ENCODE results near the gene SPATA9.
"Not testable (repeated sequence)": the region's sequence is repeated elsewhere in the genome, so short reads cannot be mapped to it uniquely, and the experiment has no call there.

Gene SPATA9

DNA sequence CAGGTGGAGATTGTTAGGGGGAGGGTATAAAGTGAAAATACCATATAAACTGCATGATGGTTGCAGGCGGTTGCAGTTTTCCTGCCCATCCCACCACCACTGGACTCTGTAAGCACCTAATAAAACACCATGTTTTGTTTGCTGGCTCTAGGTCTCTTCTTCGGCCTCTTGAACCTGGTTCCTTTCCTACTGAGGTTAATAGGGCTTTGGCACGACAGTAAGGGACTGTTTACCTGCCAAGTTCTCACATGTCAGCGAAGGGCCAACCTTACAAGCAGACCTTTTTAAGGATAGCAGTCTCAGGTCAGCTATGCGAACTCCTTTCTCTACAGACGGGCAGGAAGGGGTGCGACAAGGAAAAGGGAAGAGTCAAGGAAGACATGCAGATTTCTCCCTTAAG lies 39.6 kb downstream of the SPATA9 start:
- no peak for DNase-seq

DNA sequence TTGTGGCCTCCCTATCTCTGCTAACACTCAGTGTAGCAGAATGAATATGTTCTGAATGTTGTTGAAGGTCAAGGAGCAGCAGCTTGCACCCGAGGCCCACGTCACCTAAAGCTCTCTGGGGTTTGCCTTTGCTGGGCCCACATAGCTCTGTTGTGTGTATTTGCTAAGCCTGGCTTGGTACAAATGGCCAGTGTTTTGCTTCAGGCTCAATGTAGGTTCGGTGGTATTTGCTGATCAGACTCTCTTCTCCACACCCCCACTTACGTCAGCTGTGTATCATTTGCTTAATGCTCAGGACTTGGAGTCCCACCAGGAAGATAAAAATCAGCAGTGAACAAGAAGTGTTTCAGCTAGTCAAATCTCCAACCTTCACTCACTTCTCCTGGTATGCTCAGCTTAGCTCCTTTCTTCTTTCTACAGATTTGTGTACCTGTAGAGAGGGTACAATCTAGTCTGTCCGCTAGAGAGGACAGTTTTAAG lies 41.0 kb downstream of the SPATA9 start:
- DNase-seq, result no peak

DNA sequence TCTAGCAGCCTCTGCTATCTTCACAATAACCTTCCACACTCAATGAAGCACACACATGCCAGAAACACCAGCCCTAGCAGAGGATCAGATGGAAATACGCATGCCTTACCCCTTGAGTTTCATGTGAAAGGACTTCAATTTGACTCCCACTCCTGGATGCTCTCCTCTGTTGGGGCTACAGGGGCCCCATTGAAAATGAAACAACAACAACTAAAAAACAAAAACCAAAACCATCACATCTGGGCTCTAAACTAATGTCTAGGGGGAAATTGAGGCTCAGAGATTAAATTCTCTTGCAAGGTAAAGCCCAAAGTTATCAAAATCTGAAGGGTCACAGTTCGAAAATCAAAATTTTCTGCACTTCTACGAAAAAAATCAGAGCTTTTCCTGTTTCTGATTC lies 44.2 kb downstream of the SPATA9 start:
- DNase-seq, result no peak

DNA sequence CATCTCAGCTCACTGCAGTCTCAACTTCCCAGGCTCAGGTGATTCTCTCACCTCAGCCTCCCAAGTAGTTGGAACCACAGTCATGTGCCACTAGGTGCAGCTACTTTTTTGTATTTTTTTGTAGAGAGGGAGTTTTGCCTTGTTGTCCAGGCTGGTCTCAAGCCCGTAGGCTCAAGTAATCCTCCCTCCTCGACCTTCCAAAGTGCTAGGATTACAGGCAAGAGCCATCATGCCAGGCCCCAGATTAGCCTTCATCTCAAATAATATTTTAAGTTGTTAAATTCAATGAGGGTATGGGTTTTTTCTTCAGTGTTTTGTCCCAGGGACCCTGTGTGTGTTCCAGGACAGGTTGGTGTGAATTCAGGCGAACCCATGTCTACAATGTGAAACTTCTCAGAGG lies 48.7 kb downstream of the SPATA9 start:
- no peak for DNase-seq

DNA sequence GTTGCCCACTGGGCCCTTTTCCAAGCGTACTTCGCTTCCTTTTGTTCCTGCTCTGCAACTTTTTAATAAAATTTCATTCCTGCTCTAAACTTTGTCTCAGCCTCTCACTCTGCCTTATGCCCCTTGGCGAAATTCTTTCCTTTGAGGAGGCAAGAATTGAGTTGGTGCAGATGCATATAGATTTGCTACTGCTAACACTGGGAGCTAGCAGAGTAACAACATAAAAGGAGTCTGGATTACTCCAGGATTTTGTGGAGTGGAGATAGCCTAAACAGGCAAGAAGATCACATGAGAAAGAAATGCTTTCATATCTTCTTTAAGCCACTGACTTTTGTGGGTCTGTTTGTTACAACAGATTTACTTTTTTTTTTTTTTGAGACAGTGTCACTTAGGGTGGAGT lies 49.1 kb downstream of the SPATA9 start:
- no peak for DNase-seq

DNA sequence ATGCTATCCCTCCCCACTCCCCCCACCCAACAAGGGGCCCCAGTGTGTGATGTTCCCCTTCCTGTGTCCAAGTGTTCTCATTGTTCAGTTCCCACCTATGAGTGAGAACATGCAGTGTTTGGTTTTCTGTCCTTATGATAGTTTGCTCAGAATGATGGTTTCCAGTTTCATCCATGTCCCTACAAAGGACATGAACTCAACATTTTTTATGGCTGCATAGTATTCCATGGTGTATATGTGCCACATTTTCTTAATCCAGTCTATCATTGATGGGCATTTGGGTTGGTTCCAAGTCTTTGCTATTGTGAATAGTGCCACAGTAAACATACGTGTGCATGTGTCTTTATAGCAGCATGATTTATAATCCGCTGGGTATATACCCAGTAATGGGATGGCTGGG lies 49.8 kb downstream of the SPATA9 start:
- not testable (repeated sequence) for DNase-seq

DNA sequence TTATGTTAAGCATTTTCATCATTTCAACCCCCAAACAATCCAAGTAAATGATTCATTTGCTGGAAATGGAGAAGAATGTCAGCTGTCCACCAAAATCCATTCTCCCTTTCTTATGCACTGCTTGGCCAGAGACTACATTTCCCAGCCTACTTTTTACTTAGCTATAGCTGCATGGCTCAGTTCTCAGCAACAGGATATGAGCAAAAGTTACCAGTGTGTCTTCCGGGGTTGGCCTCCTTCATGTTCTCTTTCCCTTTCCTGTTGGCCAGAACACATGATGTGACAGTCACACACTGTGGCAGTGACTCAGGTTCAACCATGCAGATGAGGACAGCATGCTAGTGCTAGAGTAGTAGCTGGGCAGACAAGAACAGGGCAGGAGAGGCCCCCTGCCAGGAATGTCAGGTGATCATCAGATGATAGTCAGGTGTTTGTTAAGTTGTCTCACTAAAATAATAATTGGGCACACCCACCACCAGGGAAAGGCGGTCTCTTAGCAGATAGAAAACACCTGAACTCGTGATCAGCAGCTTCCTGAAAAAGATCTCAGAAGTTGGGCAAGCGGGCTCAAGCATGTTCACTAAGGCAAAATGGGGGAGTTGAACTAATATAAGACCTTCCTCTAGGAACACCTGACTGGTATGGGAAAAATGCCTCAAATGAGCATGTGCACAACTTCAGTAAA lies 50.7 kb downstream of the SPATA9 start:
- peak; percentile 82 for DNase-seq

DNA sequence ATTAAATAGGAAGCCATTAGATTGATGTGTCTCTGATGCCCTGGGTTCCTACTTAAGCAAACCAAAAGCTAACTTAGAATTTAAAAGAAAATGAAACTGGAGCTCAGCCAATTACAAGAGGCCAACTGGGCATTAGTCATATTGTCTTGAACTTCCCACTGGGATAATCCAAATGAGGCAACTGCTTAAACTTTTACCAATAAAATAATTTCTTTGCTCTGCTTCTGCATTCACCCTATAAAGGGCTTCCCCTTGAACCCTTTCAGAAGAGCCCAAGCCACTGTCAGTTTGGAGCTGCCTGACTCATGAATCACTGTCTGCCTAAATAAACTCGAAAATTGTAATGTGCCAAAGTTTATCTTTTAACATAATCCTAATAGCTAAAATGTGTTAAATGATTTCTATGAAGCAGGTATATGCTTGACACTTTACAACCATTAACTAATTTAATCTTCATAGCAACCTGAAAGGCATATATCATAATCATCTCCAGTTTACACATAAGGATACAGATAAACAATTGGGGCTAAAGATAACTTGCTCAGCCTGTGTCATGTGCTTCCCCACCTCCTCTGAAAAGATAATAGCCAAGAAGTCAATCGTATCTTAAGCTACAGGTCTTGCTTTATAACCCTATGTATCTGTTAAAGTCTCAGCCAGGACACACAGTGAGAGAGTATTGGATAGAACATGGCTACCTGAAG lies 51.4 kb downstream of the SPATA9 start:
- no peak for DNase-seq

DNA sequence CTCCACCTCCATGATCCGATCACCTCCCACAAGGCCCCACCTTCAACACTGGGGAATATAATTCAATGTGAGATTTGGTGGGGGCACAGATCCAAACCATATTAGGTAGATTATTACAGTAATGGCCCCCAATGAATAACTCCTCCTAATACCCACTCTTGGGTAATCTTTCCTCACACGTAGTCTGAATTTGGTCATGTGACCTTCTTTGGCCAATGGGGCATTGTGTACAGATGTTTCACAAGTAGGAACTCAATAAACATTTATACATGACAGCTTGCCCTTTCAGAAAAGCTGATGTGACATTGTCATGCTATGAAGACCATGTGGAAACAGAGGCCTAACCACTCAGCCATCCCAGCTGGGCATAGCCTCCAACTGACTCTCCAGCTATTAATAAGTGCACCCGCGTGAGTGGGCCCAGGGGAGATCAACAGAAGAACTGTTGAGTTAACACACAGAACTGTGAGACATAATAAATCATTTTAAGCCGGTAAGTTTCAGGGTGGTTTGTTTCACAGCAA lies 52.3 kb downstream of the SPATA9 start:
- DNase-seq, result no peak

DNA sequence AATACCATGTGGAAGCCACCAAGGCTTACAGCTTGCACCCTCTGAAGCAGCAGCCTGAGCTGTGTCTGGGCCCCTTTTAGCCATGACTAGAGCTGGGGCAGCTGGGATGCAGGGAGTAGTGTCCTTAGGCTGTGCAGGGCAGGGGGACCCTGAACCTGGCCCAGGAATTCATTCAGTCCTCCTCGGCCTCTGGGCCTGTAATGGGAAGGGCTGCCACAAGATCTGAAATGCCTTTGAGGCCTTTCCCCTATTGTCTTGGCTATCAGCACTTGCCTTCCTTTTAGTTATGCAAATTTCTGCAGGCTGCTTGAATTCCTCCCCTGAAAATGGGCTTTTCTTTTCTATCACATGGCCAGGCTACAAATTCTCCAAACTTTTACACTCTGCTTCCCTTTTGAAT lies 53.9 kb downstream of the SPATA9 start:
- DNase-seq, result no peak

DNA sequence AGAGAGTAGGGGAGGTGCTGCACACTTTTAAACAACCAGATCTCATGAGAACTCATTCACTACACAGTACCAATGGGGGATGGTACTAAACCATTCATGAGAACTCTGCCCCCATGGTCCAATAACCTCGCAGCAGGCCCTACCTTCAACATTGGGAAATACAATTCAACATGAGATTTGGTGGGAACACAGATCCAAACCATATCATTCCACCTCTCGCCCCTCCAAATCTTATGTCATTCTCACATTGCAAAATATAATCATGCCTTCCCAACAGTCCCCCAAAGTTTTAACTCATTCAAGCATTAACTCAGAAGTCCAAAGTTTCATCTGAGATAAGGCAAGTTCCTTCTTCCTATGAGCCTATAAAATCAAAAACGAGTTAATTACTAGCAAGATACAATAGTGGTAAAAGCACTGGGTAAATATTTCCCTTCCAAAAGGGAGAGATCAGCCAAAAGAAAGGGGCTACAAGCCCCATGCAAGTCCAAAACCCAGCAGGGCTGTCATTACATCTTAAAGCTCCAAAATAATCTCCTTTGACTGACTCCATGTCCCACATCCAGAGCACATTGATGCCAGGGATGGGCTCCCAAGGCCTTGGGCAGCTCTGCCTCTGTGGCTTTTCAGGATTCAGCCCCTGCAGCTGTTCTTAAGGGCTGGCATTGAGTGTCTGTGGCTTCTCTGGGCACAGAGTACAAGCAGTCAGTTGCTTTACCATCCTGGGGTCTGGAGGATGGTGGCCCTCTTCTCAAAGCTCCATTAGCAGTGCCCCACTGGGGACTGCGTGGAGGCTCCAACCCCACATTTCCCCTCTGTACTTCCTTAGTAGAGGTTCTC lies 54.6 kb downstream of the SPATA9 start:
- no peak for DNase-seq

DNA sequence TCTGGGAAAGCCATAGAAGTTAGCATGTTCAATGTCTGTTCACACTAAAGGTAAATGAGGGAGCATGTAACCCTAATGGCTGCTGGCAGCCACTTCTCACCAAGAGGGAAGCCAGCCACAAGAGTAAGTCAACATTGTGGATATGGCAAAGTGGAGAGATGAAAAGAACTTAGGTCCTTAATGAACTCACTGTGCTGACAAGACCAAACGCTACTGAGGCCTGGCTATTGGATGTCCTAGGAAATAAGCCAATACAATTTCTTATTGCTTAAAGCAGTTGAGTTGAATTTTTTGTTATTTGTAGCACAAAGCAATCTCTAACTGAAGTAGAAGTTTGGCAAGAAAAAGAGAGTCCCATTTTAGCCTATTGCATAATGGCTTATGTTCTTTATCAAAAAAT lies 56.1 kb downstream of the SPATA9 start:
- DNase-seq, result no peak

DNA sequence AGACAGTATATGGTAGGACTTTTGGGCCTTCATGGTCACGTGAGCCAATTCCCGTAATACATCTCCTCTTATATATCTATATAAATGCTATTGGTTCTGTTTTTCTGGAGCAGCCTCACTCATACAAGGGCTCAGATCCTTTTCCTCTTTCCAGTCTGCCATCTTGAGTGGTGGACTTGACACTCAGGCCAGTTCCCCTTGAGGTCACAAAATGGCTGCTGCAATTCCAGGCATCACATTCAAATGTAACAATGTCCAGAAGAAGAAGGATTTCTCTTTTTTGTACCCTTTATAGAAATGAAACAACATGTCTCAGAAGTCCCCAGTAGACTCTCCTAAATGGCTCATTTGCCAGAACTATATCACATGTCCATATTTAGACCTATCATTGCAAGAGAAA lies 58.4 kb downstream of the SPATA9 start:
- no peak for DNase-seq

DNA sequence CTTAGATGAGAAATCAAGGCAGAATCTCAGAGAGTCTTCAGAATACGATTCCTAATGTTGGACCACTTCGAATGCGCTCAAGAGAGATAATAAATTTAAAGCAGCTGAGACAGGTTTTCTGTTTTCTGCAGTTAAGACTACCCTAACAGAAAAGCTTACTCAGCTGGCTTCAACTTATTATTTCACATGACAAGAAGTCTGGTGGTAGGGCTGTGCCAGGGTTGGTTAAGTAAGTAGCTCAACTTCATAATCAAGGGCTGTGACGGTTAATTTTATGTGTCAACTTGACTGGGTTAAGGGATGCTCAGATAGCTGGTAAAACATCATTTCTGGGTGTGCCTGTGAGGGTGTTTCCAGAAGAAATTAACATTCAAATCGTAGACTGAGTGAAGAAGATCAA lies 59.1 kb downstream of the SPATA9 start:
- DNase-seq, result no peak

DNA sequence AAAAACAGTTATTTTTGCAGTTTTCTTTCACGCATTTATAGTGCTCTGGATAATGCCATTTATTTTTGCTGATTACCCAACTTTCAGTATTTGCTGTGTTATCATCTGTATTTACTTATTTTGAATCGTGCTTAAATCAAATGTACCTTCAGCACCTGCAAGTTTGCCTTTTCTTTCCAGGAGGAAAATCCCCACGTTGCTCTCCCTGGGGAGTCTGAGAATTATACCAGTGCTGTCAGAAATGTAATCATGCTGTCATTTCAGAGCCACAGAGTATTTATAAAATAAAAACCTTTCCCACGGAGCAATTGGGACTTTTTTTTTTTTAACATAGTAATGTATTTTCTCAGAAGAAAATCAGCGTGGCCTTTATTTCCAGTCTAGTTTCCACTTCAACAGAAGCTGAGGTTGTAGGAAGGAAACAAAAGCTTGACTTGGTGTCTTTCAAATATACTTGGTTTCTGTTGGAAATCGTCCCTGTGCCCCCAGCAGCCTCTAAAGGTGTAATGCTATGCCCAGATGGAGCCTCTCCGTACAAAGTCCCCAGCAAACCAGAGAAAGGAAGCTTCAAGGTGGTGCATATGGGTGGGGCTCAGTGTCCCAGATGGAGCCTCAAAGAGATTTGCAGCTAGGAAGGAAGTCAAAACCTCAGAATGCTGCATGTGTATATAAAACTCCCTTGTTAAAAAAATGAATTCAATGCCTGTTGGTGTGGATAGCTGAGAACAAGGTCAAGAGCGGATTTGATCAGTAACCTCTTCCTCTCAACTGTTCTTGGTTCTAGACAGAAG lies 60.8 kb downstream of the SPATA9 start:
- DNase-seq, result peak; percentile 65

DNA sequence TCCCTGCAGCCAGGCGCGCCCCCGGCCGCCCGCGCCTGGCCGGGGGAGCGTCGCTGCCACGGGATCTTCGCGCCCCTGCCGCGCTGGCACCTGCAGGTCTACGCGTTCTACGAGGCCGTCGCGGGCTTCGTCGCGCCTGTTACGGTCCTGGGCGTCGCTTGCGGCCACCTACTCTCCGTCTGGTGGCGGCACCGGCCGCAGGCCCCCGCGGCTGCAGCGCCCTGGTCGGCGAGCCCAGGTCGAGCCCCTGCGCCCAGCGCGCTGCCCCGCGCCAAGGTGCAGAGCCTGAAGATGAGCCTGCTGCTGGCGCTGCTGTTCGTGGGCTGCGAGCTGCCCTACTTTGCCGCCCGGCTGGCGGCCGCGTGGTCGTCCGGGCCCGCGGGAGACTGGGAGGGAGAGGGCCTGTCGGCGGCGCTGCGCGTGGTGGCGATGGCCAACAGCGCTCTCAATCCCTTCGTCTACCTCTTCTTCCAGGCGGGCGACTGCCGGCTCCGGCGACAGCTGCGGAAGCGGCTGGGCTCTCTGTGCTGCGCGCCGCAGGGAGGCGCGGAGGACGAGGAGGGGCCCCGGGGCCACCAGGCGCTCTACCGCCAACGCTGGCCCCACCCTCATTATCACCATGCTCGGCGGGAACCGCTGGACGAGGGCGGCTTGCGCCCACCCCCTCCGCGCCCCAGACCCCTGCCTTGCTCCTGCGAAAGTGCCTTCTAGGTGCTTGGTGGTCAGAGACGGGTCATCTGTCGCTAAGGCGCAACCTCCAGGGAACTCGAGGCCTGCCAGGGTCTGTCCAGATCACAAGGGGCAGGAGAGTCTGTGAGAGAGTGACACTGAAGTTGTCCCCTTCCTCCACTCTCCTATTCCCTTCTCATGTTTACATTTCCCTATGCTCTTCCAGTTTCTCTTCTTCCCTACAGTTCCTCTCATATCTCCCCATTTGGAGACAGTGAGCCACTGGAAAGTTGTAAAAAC lies 61.6 kb downstream of the SPATA9 start:
- DNase-seq, result peak; percentile 41

DNA sequence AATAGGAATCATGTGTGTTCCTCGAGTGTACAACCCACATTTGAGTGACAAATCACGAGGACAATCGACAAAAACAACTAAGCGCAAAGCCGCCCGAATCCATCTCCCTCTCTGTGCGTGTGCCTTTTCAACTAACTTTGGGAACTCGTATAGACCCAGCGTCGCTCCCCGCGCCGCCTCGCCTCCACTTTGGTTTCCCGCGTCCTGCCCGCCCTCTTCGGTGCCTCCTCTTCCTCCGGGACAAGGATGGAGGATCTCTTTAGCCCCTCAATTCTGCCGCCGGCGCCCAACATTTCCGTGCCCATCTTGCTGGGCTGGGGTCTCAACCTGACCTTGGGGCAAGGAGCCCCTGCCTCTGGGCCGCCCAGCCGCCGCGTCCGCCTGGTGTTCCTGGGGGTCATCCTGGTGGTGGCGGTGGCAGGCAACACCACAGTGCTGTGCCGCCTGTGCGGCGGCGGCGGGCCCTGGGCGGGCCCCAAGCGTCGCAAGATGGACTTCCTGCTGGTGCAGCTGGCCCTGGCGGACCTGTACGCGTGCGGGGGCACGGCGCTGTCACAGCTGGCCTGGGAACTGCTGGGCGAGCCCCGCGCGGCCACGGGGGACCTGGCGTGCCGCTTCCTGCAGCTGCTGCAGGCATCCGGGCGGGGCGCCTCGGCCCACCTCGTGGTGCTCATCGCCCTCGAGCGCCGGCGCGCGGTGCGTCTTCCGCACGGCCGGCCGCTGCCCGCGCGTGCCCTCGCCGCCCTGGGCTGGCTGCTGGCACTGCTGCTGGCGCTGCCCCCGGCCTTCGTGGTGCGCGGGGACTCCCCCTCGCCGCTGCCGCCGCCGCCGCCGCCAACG lies 62.5 kb downstream of the SPATA9 start, which contains the start of gene GPR150:
Gene GPR150 (plus strand): TSS at position 58 of the 840 bp plus-strand sequence. CDS start 189 bp downstream, at position 247.
- DNase-seq, result peak; percentile 60

DNA sequence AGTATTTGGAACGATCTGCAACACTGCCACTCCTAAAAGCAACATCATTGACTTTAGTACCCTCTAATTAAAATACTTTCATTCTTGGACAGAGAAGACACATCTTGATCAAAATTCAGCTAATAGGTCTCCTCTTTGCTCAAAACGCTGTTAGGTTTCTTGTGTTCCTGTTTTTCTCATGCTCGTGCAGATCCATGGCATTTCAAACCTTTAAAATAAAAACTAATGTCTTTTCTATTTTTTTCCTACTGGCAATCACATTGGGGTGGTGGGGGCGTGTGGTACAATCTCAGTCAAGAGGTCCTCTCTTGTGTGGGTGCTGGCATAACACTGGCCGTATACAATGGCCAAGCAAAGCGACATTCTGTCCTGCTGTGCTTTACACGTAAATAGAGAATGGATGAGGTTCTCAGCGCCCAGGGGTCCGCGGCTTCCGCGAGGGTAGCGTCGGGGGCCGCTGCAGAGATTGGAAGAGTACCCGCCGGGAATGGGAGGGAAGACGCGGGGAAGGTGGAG lies 63.2 kb downstream of the SPATA9 start:
- no peak for DNase-seq

DNA sequence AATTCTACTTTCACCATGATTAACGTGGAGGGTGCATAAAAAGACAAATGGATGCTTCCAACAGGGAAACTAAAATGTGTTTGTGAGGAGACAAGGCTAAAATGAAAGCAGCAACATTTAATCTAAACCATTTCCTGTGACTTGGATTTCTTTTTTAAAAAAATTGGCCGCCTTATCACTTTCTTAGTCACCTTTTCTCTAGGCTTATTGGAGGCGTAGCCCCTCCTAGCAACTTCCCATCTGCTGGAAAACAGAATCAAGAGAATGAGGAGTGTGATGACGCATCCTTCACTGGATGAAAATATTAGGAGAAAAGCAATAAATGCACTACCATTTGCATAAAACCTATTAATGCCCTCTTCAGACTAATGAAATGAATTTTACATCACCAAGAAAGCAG lies 63.7 kb downstream of the SPATA9 start:
- no peak for DNase-seq

DNA sequence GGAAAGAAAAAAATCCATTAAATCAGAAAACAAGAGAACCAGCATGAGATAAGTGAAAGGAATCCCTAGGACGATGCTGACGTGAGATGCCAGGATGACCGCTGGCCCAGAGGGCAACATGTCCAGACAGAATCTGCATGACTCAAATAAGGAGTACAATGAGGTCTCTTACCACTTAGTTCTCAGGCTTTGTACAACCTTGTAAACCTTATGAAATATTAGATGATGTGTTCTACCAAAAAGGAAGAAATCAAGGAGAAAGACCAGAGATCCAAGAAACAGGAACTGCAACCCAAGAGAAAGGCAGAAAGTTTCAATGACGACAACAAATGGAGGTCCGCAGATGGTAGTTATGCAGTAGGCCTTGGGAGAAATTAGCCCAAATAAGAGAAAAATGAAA lies 65.7 kb downstream of the SPATA9 start:
- no peak for DNase-seq

Measured in CD4-positive, alpha-beta T cell treated with Interleukin-10 for 1 hour (primary cell).